ENCODE measurements around the gene RAB7B.

The RAB7B gene

GRCh38 chr1:205947024-205947423 lies 56.2 kb downstream of the RAB7B start:
- H3K9ac ChIP-seq (ENCODE audit: low read length) = no peak overlapping the region
- H3K4me3 ChIP-seq (ENCODE audit: low read length) = no peak overlapping the region
- H3K27me3 ChIP-seq (ENCODE audit: control insufficient read depth, insufficient read depth, low read length) = no peaks in the 10 kb centered on the region
- H3K27ac ChIP-seq (ENCODE audit: low read depth, low read length) = no peak overlapping the region
- no peaks in the 10 kb centered on the region for H3K4me1 ChIP-seq (ENCODE audit: control insufficient read depth, insufficient read depth, low read length)
- no peaks in the 10 kb centered on the region for H3K36me3 ChIP-seq (ENCODE audit: control insufficient read depth, insufficient read depth, low read length)

- Histone ChIP-seq H3K27me3 (ENCODE audit: control insufficient read depth, insufficient read depth, low read length) (no peaks in the 10 kb centered on the region), H3K9ac (ENCODE audit: low read length) (no peak overlapping the region), H3K4me1 (ENCODE audit: control insufficient read depth, insufficient read depth, low read length) (no peaks in the 10 kb centered on the region), H3K36me3 (ENCODE audit: control insufficient read depth, insufficient read depth, low read length) (no peaks in the 10 kb centered on the region), H3K4me3 (ENCODE audit: low read length) (no peak overlapping the region), H3K27ac (ENCODE audit: low read depth, low read length) (no peak overlapping the region)
Measured at GRCh38 chr1:205945069-205945468, 58.1 kb downstream of the RAB7B start.

- H3K36me3 ChIP-seq (ENCODE audit: control insufficient read depth, insufficient read depth, low read length) = no peaks in the 10 kb centered on the region
- peaks cover 3% of the 10 kb centered on the region for H3K27me3 ChIP-seq (ENCODE audit: control insufficient read depth, insufficient read depth, low read length)
Measured at GRCh38 chr1:205944525-205944924, 58.7 kb downstream of the RAB7B start.

GRCh38 chr1:205943245-205943644 lies 60.0 kb downstream of the RAB7B start, which contains the start of gene SLC26A9:
Gene SLC26A9 (minus strand): TSS chr1:205943456. CDS start chr1:205935820, 7,636 bp downstream.
- H3K4me3 ChIP-seq (ENCODE audit: low read length) = no peak within 1 kb of the TSS
- H3K27me3 ChIP-seq (ENCODE audit: control insufficient read depth, insufficient read depth, low read length) = peaks cover 3% of the 10 kb centered on the region
- no peaks in the 10 kb centered on the region for H3K4me1 ChIP-seq (ENCODE audit: control insufficient read depth, insufficient read depth, low read length)
- H3K36me3 ChIP-seq (ENCODE audit: control insufficient read depth, insufficient read depth, low read length) = no peaks in the 10 kb centered on the region
- no peak within 1 kb of the TSS for H3K27ac ChIP-seq (ENCODE audit: low read depth, low read length)
- no peak within 1 kb of the TSS for H3K9ac ChIP-seq (ENCODE audit: low read length)

More at GRCh38 chr1:205944525-205944924, 58.7 kb downstream of the RAB7B start:
- Histone ChIP-seq H3K4me1 (ENCODE audit: control insufficient read depth, insufficient read depth, low read length) (no peaks in the 10 kb centered on the region), H3K27ac (ENCODE audit: low read depth, low read length) (no peak overlapping the region), H3K4me3 (ENCODE audit: low read length) (no peak overlapping the region), H3K9ac (ENCODE audit: low read length) (no peak overlapping the region)

GRCh38 chr1:205942631-205943159 lies 60.5 kb downstream of the RAB7B start:
- Histone ChIP-seq H3K27ac (ENCODE audit: low read depth, low read length) (no peak overlapping the region), H3K4me3 (ENCODE audit: low read length) (no peak overlapping the region), H3K4me1 (ENCODE audit: control insufficient read depth, insufficient read depth, low read length) (no peaks in the 10 kb centered on the region), H3K36me3 (ENCODE audit: control insufficient read depth, insufficient read depth, low read length) (no peaks in the 10 kb centered on the region), H3K9ac (ENCODE audit: low read length) (no peak overlapping the region), H3K27me3 (ENCODE audit: control insufficient read depth, insufficient read depth, low read length) (peaks cover 3% of the 10 kb centered on the region)

- H3K9ac ChIP-seq (ENCODE audit: low read length) = no peak overlapping the region
Measured at GRCh38 chr1:205940710-205941109, 62.5 kb downstream of the RAB7B start.

GRCh38 chr1:205939690-205940330 lies 63.4 kb downstream of the RAB7B start:
- Histone ChIP-seq H3K4me1 (ENCODE audit: control insufficient read depth, insufficient read depth, low read length) (no peaks in the 10 kb centered on the region), H3K27me3 (ENCODE audit: control insufficient read depth, insufficient read depth, low read length) (peaks cover 3% of the 10 kb centered on the region), H3K36me3 (ENCODE audit: control insufficient read depth, insufficient read depth, low read length) (no peaks in the 10 kb centered on the region), H3K9ac (ENCODE audit: low read length) (no peak overlapping the region), H3K4me3 (ENCODE audit: low read length) (no peak overlapping the region), H3K27ac (ENCODE audit: low read depth, low read length) (no peak overlapping the region)

More at GRCh38 chr1:205940710-205941109, 62.5 kb downstream of the RAB7B start:
- H3K4me1 ChIP-seq (ENCODE audit: control insufficient read depth, insufficient read depth, low read length) = no peaks in the 10 kb centered on the region
- no peaks in the 10 kb centered on the region for H3K36me3 ChIP-seq (ENCODE audit: control insufficient read depth, insufficient read depth, low read length)
- no peak overlapping the region for H3K4me3 ChIP-seq (ENCODE audit: low read length)
- H3K27ac ChIP-seq (ENCODE audit: low read depth, low read length) = no peak overlapping the region
- peaks cover 3% of the 10 kb centered on the region for H3K27me3 ChIP-seq (ENCODE audit: control insufficient read depth, insufficient read depth, low read length)

GRCh38 chr1:205938682-205939081 lies 64.5 kb downstream of the RAB7B start:
- Histone ChIP-seq H3K27ac (ENCODE audit: low read depth, low read length) (no peak overlapping the region), H3K36me3 (ENCODE audit: control insufficient read depth, insufficient read depth, low read length) (no peaks in the 10 kb centered on the region), H3K4me1 (ENCODE audit: control insufficient read depth, insufficient read depth, low read length) (no peaks in the 10 kb centered on the region), H3K9ac (ENCODE audit: low read length) (no peak overlapping the region), H3K4me3 (ENCODE audit: low read length) (no peak overlapping the region), H3K27me3 (ENCODE audit: control insufficient read depth, insufficient read depth, low read length) (peaks cover 3% of the 10 kb centered on the region)

GRCh38 chr1:205936846-205937586 lies 66.2 kb downstream of the RAB7B start:
- no peaks in the 10 kb centered on the region for H3K36me3 ChIP-seq (ENCODE audit: control insufficient read depth, insufficient read depth, low read length)
- no peak overlapping the region for H3K4me3 ChIP-seq (ENCODE audit: low read length)
- no peaks in the 10 kb centered on the region for H3K4me1 ChIP-seq (ENCODE audit: control insufficient read depth, insufficient read depth, low read length)
- H3K9ac ChIP-seq (ENCODE audit: low read length) = no peak overlapping the region
- peaks cover 3% of the 10 kb centered on the region for H3K27me3 ChIP-seq (ENCODE audit: control insufficient read depth, insufficient read depth, low read length)
- H3K27ac ChIP-seq (ENCODE audit: low read depth, low read length) = no peak overlapping the region

GRCh38 chr1:205936311-205936710 lies 66.9 kb downstream of the RAB7B start:
- Histone ChIP-seq H3K9ac (ENCODE audit: low read length) (no peak overlapping the region), H3K4me3 (ENCODE audit: low read length) (no peak overlapping the region), H3K27ac (ENCODE audit: low read depth, low read length) (no peak overlapping the region), H3K4me1 (ENCODE audit: control insufficient read depth, insufficient read depth, low read length) (no peaks in the 10 kb centered on the region), H3K27me3 (ENCODE audit: control insufficient read depth, insufficient read depth, low read length) (peaks cover 3% of the 10 kb centered on the region), H3K36me3 (ENCODE audit: control insufficient read depth, insufficient read depth, low read length) (no peaks in the 10 kb centered on the region)

- no peaks in the 10 kb centered on the region for H3K4me1 ChIP-seq (ENCODE audit: control insufficient read depth, insufficient read depth, low read length)
- H3K4me3 ChIP-seq (ENCODE audit: low read length) = no peak overlapping the region
- H3K27me3 ChIP-seq (ENCODE audit: control insufficient read depth, insufficient read depth, low read length) = peaks cover 3% of the 10 kb centered on the region
- no peak overlapping the region for H3K27ac ChIP-seq (ENCODE audit: low read depth, low read length)
- H3K36me3 ChIP-seq (ENCODE audit: control insufficient read depth, insufficient read depth, low read length) = no peaks in the 10 kb centered on the region
- no peak overlapping the region for H3K9ac ChIP-seq (ENCODE audit: low read length)
Measured at GRCh38 chr1:205935869-205936268, 67.3 kb downstream of the RAB7B start.

- H3K27me3 ChIP-seq (ENCODE audit: control insufficient read depth, insufficient read depth, low read length) = peaks cover under 1% of the 10 kb centered on the region
- H3K36me3 ChIP-seq (ENCODE audit: control insufficient read depth, insufficient read depth, low read length) = no peaks in the 10 kb centered on the region
- no peak overlapping the region for H3K4me3 ChIP-seq (ENCODE audit: low read length)
- no peak overlapping the region for H3K9ac ChIP-seq (ENCODE audit: low read length)
- H3K4me1 ChIP-seq (ENCODE audit: control insufficient read depth, insufficient read depth, low read length) = no peaks in the 10 kb centered on the region
- H3K27ac ChIP-seq (ENCODE audit: low read depth, low read length) = no peak overlapping the region
Measured at GRCh38 chr1:205934788-205935187, 68.4 kb downstream of the RAB7B start.

All from rectal smooth muscle tissue (tissue), 1 donor.